ENCODE results near the gene P2RY12.

P2RY12 gene

DNA sequence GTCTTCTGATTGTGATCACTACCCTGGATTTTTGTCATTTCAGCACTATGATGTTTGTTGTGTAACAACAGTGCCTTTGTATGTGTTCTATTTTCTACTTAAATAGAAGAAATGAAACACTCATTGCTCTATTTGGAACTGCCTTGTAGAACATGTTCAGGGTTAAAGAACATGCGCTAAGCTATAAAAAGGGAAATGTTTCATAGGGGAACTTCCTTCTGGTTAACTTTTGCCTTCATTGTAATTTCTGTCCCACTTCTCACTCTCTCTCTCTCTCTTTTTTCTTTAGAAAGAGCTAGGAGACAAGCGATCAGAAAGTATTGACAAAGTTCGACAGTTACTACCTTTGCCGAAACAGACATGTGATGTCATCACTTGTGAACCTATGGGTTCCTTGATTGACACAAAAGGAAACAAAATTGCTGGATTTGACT lies at the start of gene P2RY12:
TSS of gene P2RY12 (minus strand) at position 13 of the 434 bp plus-strand sequence. CDS start 45,908 bp downstream, outside the sequence.
- no peak for DNase-seq (ENCODE audit: low spot score)

DNA sequence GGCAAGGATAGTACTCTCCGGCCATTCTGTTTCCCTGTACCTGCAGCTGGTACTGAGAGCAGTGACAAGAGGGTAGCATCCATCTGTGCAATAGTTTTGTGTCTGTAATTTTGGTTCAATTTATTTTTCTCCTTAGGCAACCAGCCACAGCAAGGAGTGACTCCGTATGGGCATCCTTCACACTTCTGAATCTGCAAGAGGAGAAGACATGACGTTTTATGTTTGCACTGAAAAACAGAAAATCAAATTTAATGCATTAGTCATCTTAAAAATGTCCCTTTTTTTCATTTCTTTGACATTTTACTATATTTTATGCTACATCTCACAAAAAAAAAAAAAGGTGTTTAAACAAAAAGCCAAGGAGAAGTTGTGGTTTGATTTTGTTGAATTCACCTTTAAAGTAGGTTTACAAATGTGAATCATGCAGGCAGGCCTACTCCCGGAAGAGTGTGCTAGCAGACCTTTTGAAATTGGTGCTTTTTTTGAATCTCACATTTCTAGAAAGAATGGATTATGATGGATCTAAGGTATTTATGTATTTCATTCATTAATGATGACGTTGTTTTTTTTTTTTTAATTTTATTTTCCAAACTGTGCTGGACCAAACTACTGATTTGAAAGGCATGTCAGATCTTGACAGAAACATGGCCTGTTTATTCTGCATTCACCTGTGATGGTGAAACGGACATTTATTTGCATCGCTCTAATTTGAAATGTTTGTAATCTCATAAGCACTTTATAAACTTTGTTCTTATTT lies 48.2 kb upstream of the P2RY12 start:
- DNase-seq (ENCODE audit: low spot score), result no peak

DNA sequence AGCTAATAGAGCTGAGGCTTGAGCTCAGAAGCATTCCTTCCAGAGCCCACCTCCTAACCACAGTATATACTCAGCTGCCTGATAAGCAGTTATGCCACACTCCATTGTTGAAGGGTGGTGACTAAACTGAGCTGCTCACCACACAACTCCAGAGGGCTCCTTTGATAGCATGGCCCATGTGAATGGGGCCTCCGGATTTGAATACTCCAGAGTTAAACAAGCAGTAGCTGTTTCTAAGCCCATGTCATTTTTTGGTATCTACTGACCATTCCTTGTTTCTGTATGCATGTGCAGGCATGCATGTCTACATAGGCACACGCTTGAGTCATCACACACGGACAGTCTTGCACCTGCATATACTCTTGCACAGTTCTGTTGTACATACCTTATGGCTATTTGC lies 47.4 kb upstream of the P2RY12 start:
- DNase-seq (ENCODE audit: low spot score), result no peak

DNA sequence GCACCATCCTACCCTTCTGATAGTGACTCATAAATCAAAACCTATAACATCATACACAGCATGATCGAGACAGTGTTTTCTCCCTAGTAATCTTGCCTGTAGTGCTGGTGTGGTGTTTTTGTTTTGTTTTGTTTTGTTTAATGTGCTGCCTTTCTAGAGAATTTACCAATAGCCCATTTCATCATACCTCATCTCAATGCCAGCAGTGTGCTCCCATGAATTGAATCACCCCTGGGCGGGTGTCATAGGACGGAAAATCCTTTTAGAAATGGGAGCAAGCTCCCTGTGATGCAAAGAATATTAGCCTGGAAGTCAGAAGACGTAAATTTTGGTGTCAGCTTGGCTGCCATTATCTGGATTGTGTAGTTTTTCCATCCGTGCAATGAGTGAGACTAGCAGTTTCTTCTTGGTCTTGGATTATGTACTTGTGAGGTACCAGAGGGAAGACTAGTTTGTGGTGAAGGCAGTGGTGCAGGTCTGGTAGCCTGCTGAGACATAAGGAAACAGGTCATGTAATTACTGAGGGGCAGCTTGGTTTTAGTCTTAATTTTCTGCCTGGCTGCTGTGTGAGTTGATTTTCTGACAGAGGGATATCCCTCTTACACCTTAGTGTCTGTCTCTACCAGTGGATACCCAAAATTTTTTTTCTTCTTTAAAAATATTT lies 46.4 kb upstream of the P2RY12 start:
- DNase-seq (ENCODE audit: low spot score), result no peak

DNA sequence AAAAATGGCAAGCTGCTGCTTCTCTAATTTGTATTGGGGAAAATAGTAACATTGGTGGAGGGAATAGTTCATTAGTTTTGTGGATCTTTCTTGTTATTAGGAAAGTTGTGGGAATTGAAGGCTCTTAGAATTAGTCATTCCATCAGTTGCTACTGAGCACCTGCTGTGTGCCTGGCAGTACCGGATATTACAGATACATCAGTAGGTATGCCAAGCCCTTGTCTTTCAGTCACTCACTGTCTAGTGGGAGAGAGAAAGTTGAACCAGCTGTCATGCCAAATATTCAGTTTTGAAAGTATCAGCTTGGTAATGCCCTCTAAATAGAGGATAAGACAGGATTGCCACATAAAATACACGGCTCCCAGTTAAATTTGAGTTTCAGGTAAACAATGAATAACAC lies 43.8 kb upstream of the P2RY12 start:
- no peak for DNase-seq (ENCODE audit: low spot score)

DNA sequence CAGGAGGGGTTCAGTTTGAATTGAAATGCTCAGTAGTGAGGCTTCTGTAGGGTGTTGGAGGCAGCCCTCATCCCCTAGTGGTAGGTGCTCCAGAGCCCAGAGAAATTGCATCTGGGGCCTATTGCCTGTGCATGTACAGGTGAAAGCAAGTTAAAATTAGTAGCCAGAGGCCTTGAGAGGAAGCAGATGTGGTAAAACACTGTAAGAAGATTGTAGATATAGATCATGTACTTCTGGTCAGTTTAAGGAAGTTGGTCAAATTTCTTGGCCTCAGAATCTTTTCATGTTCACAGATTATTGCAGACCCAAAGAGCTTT lies 41.7 kb upstream of the P2RY12 start:
- DNase-seq (ENCODE audit: low spot score), result no peak

DNA sequence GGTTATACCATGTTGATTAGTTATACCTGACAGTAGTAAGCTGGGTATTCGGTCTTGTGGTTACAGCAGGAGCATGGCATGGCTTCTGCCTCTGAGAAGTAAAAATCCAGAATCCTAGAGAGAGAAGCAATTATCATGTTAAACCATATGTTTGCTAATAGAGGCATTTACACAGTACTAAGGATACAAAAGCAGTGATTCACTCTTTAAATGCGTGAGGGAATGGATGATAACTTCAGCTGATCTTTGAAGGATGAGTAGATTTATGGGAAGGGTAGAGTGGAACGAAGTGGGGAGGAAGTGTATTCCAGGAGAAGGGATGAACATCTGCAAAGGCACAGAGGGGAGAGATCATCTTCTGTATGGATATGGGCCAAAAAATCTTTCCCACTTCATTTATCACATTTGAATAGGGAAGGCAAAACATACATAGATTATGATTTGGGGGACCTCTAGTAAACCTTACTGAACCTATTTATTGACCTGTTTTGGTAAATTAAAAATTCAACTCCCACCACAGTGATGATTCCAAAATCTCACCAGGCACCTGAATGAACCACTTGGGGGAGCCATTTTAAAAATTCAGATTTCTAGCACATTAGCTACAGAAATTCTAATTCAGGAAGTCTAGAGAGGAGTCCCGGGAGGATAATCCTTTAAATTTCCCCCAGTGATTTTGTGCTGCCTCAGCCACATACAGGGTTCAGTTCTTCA lies 41.2 kb upstream of the P2RY12 start:
- no peak for DNase-seq (ENCODE audit: low spot score)

DNA sequence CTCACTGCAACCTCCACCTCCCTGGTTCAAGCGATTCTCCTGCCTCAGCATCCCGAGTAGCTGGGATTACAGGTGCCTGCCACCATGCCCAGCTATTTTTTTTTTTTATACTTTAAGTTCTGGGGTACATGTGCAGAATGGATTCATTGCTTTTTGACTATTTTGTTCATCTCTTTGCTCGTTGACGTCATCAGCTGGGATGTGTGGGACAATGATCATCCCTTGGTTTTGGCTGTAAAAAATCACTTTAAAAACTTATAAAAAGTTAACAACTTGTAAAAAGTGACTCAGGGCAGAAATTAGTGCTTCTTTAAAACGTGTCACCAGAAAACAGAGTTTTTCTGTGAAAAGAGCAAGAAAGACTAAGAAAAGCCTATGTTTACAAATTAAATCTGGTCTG lies 38.5 kb upstream of the P2RY12 start:
- DNase-seq (ENCODE audit: low spot score), result no peak

DNA sequence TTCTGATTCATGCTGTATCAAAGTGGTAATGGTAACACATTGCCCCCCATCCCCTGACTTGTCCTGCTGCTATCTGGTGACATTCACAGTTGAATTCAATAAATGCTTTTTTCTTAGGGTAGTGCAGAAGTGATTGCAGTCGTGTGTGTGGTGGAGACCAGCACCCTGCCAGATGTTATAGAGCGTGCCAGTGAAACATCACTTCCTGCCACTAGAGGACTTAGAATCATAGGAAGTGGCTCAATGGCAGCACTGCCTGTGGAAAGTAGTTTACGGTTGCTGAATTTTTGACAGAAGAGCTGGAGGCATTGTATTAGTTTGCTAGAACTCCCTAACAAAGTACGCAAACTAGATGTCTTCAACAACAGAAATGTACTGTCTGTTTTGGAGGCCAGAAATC lies 37.4 kb upstream of the P2RY12 start:
- no peak for DNase-seq (ENCODE audit: low spot score)

DNA sequence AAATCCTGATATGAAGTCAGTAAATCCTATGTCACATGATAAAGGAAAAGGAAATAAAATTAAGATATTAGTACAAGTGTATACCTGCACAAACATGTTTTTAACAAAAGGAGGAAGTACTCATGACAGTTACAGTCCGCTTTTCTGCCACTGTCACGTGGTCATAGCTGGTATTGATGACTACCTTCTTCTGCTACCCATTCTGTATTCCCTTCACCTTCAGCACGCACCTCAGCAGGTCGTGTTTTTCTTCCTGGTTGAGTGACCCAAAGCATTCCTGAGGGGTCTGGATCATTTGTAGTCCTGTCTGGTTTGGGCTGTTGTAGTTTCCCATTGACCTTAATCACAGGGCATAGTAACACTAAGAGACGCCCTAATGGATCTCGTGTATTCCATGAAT lies 35.3 kb upstream of the P2RY12 start:
- no peak for DNase-seq (ENCODE audit: low spot score)

DNA sequence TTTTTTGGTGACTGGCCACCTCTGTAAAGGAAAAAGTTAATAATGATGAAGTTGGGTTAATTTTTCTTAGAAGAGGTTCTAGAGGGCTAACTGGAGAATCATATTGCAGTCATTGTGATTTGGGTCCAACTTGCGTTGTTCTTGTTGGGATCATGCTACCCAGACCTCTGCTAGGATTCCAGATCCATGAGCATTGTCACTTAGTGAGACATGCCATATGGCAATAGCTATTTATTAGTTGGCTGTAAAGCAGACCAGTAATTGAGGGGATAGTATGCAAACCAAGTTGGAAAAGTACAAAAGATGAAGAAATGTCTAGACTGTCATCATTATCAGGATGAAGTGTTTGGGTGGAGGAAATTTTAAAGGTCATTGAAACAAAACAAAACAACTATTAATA lies 30.7 kb upstream of the P2RY12 start:
- DNase-seq (ENCODE audit: low spot score), result no peak

DNA sequence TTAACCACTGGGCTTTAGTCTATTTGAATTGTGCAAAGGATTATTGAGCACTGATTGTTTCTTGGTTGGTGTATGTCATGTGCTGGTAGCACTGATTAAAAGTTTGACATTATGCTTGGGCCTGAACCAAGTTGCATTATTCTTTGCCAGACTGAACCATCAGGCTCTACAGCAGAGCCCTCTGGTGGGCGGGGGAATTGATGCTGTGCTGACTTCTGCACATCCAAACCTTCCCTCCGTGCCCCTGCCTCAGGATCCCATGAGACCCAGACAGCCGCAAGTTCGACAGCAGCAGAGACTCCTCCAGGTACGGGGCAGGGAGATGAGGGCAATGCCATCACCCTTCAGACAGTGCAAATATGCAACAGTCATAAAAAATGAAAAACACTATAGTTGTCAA lies 28.4 kb upstream of the P2RY12 start:
- no peak for DNase-seq (ENCODE audit: low spot score)

DNA sequence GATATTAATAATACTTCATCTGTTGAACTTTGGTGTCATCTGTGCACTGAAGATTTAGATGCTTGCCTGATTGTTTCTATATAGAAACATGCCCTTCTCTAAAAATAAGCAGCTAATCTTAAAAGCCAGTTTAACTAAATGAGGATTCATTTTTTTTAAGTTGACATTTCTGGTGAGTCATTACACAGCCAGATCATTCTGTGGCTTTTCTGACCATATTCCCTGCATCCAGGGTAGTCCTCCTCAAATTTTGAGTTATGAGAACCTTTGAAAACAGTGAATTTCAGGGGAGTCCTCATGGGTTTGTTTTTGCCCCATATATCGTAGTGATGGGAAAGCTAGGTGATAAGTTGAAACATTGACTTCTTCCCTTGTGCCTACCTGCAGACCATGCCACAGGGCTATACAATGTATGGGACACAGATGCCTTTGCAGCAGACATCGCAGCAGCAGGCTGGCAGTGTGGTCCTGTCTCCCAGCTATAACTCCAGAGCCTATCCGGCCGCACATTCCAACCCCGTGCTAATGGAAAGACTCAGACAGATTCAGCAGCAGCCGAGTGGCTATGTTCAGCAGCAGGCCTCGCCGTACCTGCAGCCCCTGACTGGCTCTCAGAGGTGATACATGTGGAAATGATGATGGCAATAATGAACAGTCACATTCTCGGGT lies 26.5 kb upstream of the P2RY12 start:
- DNase-seq (ENCODE audit: low spot score), result peak; percentile 70

DNA sequence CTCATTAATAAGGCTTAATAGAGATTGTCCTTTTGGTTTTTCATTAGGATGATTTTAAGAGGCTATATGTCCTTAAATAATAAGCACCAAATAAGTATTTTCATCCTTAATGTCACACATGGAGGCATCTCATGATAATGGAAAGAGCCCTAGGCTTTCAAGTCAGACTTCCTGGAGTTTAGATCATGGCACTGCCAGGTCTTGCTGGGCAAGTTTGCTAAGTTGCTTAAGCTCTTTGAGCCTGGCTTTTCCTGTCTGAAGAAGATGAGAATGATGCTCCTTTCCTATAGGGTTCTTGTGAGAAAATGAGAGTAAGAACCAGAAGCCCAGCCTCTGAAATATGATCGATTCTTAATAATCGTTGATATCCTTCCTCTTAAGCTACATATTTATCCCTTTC lies 23.4 kb upstream of the P2RY12 start:
- DNase-seq (ENCODE audit: low spot score), result no peak

DNA sequence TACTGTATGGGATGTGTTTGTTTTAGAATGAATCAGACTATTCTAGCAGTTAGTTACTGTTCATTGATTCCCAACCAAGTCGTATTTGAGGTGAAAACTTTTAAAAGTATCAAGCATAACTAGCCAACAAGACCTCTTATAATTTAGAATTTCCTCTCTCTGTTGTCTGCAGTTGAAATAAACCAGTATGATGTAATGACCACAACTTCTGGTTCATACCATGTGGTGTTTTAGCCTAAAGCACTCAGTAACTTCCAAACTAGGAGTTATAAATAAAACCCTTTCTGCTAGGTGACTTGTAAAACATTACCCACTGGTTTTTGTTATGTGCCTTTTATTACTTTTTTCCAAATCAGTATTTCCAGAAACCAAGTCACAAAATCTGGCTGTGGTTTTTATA lies 19.8 kb upstream of the P2RY12 start:
- DNase-seq (ENCODE audit: low spot score), result peak; percentile 30

DNA sequence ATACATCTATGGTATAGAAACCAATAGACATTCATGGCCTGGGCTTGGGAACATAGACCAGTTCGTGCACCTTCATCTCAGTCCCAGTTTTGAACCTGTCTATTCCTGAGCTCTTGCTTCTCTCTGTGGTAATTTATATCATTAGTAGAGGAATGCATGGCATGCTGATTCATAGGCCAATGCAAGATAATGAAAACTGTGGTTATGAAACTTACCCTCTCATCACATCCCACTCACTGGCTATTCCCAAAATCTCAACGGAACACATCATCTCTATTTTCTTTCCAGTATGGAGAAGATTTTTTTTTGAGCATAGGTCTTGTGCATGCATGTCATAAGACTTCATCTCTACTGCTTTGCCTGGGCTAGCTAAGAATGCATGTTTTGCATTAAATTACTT lies 18.7 kb upstream of the P2RY12 start:
- peak; percentile 76 for DNase-seq (ENCODE audit: low spot score)

DNA sequence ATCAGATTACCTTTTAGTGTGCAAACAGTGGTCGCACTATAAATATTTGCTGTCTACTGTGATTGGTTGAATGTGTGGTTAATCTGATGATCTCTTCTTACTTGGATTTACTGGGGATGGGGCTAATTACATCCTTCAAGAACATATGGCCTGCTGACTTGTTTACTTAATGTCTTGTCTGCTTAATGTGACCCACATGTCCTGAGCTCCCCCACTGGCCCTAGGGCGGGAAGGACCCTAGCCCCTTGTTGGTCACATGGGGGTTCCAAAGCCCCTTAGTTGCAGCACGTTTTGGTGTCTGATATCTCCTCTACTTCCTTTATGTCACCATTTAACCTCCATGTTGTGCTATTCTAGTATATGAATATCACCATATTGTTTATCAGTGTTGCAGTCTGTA lies 17.8 kb upstream of the P2RY12 start:
- DNase-seq (ENCODE audit: low spot score), result no peak

DNA sequence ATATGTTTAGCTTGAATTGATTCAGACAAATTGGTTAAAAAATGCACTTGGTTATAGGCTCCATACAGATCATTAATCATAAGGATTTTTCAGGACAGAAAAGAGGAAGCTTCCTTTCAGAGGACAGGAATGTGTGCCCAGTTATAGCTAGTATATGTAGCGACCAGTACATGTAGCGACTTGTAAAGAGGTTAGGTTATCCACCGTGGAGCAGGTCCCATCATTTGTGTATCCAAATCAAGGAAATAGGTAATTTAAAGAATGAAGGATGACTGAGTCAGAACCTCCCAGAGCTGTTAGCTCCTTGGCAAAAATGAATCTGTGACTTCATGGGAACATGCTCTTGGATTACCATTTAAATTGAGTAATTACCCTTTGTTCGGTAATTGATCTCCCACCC lies 15.8 kb upstream of the P2RY12 start:
- no peak for DNase-seq (ENCODE audit: low spot score)

DNA sequence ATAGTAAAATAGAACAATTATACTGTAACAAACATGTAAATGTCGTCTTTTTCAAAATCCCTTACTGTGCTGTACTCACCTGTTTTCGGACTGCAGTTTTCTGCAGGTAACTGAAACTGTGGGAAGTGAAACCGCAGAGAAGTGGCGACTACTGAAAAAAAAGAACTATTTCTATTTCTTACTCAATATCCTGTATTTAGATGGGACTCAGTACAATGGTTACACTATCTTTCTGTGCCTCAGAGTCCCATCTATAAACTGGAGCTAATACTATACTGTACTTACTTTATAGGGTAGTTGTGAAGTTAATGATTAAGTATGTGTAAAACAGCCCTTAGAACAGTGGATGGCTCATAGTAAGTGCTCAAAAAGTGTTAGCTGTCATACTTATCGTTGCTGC lies 14.3 kb upstream of the P2RY12 start:
- DNase-seq (ENCODE audit: low spot score), result no peak

DNA sequence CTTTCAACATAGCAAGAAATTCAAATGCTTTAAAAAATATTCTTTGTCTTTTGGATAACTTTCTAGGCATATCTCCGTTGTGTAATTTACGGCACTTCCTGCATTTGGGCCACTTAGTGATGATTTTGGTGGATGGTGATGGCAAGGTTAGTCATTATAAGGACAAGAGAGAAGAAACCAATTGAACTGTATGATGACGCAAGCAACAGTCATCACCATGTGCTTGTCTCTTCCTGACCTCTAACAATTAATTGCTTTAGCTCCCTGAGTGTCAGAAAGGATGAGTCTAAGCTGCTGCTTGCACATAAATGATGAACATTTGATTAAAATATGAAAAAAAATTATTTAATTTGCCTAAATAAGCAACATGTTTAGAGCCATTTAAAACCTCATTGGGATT lies 11.3 kb upstream of the P2RY12 start:
- peak; percentile 45 for DNase-seq (ENCODE audit: low spot score)

DNA sequence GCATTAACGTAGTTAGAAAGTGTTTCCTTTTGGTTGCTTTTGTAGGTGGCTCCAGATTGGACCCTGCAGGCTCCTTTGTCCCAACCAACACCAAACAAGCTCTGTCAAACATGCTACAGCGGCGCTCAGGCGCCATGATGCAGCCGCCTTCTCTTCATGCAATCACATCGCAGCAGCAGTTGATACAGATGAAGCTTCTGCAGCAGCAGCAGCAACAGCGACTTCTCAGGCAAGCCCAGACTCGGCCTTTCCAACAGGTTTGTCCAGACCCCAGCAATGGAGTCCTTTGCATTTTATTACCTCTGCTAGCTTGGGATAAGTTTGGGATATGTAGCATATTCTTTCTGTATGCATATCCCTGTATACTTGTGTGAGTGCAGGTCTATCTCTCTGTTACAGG lies 10.1 kb upstream of the P2RY12 start:
- no peak for DNase-seq (ENCODE audit: low spot score)

DNA sequence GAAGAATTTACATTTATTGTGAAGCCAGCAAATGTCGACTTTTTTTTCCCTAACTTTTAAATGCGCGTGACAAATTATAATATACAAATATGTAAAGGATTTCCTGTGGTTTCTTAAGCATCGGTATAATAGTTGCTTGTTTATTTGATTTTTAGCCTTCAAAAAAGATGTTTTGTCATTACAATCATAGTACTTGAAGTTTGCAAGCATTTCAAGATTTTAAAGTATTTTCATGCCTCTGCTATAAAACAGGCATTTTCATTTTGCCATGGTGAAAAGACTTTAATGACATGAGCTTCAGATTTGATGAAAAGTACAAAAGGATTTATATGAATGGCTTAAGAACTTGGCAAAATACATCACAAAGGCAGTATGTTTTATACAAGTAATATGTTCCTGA lies 9.4 kb upstream of the P2RY12 start:
- no peak for DNase-seq (ENCODE audit: low spot score)

Measured in AG20443 (cell line).